Fibroblast of lung (primary cell): Measurements from ENCODE around the gene CD1B. TPM values are rescaled to one million over a fixed set of nuclear protein-coding genes. Genes with fewer than 3 reads are reported as not detected.

ENCODE experiments used
- DNase-seq, 2 donors: peaks; one replicate each; pipeline versions ENCODE4 v3.0.0 to v3.0.0-alpha.2; 2010; ENCODE audit warnings: low read depth in 2 of 2
- H2AFZ ChIP-seq: 2 replicates; pipeline ENCODE4 v1.5.1; 2012; ENCODE audit warnings: low read length, control low read depth, inconsistent platforms
- H3K27ac ChIP-seq: 2 replicates; pipeline ENCODE4 v1.5.1; 2011; ENCODE audit warnings: low read length, control low read depth; ENCODE audit not compliant: insufficient read depth
- H3K27me3 ChIP-seq: 2 replicates; pipeline ENCODE4 v1.5.1; 2011; ENCODE audit warnings: mild to moderate bottlenecking, low read length; ENCODE audit not compliant: control insufficient read depth, insufficient read depth
- H3K36me3 ChIP-seq: 2 replicates; pipeline ENCODE4 v1.5.1; 2011; ENCODE audit warnings: low read length; ENCODE audit not compliant: control insufficient read depth, insufficient read depth
- H3K4me1 ChIP-seq: 2 replicates; pipeline ENCODE4 v1.5.1; 2011; ENCODE audit warnings: low read length; ENCODE audit not compliant: control insufficient read depth, insufficient read depth; ENCODE audit errors: extremely low read depth
- H3K4me2 ChIP-seq: 2 replicates; pipeline ENCODE4 v1.5.1; 2011; ENCODE audit warnings: low read length, control low read depth; ENCODE audit not compliant: insufficient read depth; ENCODE audit errors: extremely low read depth
- H3K4me3 ChIP-seq, 4 experiments: fragments of 200-600 bp in 1 of 4; sonication (generic) in 1 of 4; replicated peaks in 1 of 4; 2 replicates each; pipeline ENCODE4 v1.5.1; 2011 to 2016; ENCODE audit warnings: low read length in 4 of 4, low read depth in 3 of 4, mild to moderate bottlenecking in 3 of 4, control low read depth in 2 of 4, inconsistent platforms in 1 of 4, mixed read lengths in 1 of 4; ENCODE audit not compliant: insufficient read depth in 1 of 4; ENCODE audit errors: control extremely low read depth in 1 of 4
- H3K79me2 ChIP-seq: 2 replicates; pipeline ENCODE4 v1.5.1; 2012; ENCODE audit warnings: mild to moderate bottlenecking, low read length, inconsistent platforms; ENCODE audit not compliant: control insufficient read depth, insufficient read depth
- H3K9ac ChIP-seq: 2 replicates; pipeline ENCODE4 v1.5.1; 2011; ENCODE audit warnings: mild to moderate bottlenecking, low read length, control low read depth; ENCODE audit not compliant: insufficient read depth
- H3K9me3 ChIP-seq: 2 replicates; pipeline ENCODE4 v1.5.1; 2012; ENCODE audit warnings: low read depth, low read length; ENCODE audit not compliant: control insufficient read depth, insufficient read depth
- H4K20me1 ChIP-seq: 2 replicates; pipeline ENCODE4 v1.5.1; 2011; ENCODE audit warnings: low read length; ENCODE audit not compliant: control insufficient read depth, insufficient read depth; ENCODE audit errors: extremely low read depth
- EZH2 ChIP-seq: IDR thresholded peaks from 2 replicates; pipeline ENCODE4 v1.5.1; 2012; ENCODE audit warnings: low read length, control low read depth, mild to moderate bottlenecking; ENCODE audit errors: missing control alignments
- polyA plus RNA-seq, 2 donors: library from polyadenylated mRNA; depleted of rRNA in 1 of 2; stranded (reverse) in 1 of 2; unstranded in 1 of 2; fragments of >200 nt; gene quantifications; 2 replicates each; pipeline ENCODE4 v1.2.1, GENCODE V29; 2011 to 2012; ENCODE audit warnings: missing spikeins in 1 of 2
- total RNA-seq: library from RNA; depleted of rRNA; stranded (reverse); fragments of >200 nt; gene quantifications from 2 replicates; pipeline ENCODE4 v1.2.1, GENCODE V29; 2014
- TF ChIP-seq, protein P1 (sequence below), 2 donors: IDR thresholded peaks in 1 of 2; conservative IDR thresholded peaks in 1 of 2; 1 replicate in 1 of 2; 2 replicates in 1 of 2; pipeline ENCODE4 v1.5.1; 2011 to 2012; ENCODE audit warnings: low read length in 2 of 2, control low read depth in 1 of 2, inconsistent platforms in 1 of 2, low read depth in 1 of 2, mild to moderate bottlenecking in 1 of 2

CD1B gene
- total and polyA plus RNA-seq, 2 donors (not counting 1 experiment from before 2014, with no cell fraction given) = not detected

GRCh38 chr1:158327481-158327880 lies 3.9 kb downstream of the CD1B start:
- Histone ChIP-seq H3K9ac (no peak overlapping the region), H3K79me2 (no peaks in the 10 kb centered on the region), H3K36me3 (no peaks in the 10 kb centered on the region), H3K27me3 (no peaks in the 10 kb centered on the region), H3K4me3 (no peak overlapping the region), H3K4me2 (no peak overlapping the region), H3K9me3 (no peaks in the 10 kb centered on the region), H3K27ac (no peak overlapping the region), H3K4me1 (no peaks in the 10 kb centered on the region), H2AFZ (no peak overlapping the region), H4K20me1 (no peaks in the 10 kb centered on the region)
- no peak for TF ChIP-seq EZH2
- TF ChIP-seq, protein P1, sequence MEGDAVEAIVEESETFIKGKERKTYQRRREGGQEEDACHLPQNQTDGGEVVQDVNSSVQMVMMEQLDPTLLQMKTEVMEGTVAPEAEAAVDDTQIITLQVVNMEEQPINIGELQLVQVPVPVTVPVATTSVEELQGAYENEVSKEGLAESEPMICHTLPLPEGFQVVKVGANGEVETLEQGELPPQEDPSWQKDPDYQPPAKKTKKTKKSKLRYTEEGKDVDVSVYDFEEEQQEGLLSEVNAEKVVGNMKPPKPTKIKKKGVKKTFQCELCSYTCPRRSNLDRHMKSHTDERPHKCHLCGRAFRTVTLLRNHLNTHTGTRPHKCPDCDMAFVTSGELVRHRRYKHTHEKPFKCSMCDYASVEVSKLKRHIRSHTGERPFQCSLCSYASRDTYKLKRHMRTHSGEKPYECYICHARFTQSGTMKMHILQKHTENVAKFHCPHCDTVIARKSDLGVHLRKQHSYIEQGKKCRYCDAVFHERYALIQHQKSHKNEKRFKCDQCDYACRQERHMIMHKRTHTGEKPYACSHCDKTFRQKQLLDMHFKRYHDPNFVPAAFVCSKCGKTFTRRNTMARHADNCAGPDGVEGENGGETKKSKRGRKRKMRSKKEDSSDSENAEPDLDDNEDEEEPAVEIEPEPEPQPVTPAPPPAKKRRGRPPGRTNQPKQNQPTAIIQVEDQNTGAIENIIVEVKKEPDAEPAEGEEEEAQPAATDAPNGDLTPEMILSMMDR (conservative IDR thresholded peaks at IDR 0.05 in 1 of 2, IDR thresholded peaks at IDR 0.05 in 1 of 2; ENCODE audit: low read depth in 1 of 2, low read length in 2 of 2) = no peak
- DNase-seq = no peak

GRCh38 chr1:158324395-158324794 lies 6.9 kb downstream of the CD1B start:
- H2AFZ ChIP-seq = no peak overlapping the region
- no peaks in the 10 kb centered on the region for H4K20me1 ChIP-seq
- TF ChIP-seq, protein P1 (conservative IDR thresholded peaks at IDR 0.05 in 1 of 2, IDR thresholded peaks at IDR 0.05 in 1 of 2; ENCODE audit: low read depth in 1 of 2, low read length in 2 of 2) = no peak
- no peak for TF ChIP-seq EZH2
- no peak overlapping the region for H3K9ac ChIP-seq
- no peak overlapping the region for H3K27ac ChIP-seq
- no peaks in the 10 kb centered on the region for H3K36me3 ChIP-seq
- DNase-seq = no peak
- no peak overlapping the region for H3K4me2 ChIP-seq
- no peaks in the 10 kb centered on the region for H3K79me2 ChIP-seq
- H3K27me3 ChIP-seq = no peaks in the 10 kb centered on the region
- no peaks in the 10 kb centered on the region for H3K9me3 ChIP-seq
- H3K4me3 ChIP-seq = no peak overlapping the region
- no peaks in the 10 kb centered on the region for H3K4me1 ChIP-seq

DNA sequence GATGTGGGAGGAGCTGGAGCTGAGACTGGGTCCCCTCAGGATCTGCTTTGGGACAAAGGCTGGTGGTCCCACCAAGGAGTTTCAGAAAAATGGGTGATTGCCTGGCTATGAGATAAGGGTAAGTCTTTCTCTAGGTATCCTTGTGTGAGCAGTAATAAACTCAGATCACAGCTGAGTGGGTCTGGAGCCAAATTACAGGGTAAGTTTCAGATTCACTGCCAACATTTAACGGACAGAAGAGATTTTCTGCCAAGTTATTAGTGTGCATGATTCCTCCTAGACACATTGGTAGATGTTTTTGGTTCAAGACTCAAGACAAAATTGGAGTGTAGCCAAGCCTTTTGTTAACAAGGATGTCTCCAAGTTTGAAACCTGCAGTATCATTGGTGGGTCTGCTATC lies 7.5 kb downstream of the CD1B start:
- no peaks in the 10 kb centered on the region for H3K9me3 ChIP-seq
- H3K36me3 ChIP-seq = no peaks in the 10 kb centered on the region
- no peaks in the 10 kb centered on the region for H3K4me1 ChIP-seq
- DNase-seq = no peak
- H3K9ac ChIP-seq = no peak overlapping the region
- no peaks in the 10 kb centered on the region for H3K27me3 ChIP-seq
- no peak overlapping the region for H3K27ac ChIP-seq
- no peaks in the 10 kb centered on the region for H4K20me1 ChIP-seq
- no peak overlapping the region for H3K4me2 ChIP-seq
- no peak overlapping the region for H3K4me3 ChIP-seq
- H3K79me2 ChIP-seq = no peaks in the 10 kb centered on the region
- H2AFZ ChIP-seq = no peak overlapping the region
- no peak for TF ChIP-seq EZH2
- TF ChIP-seq, protein P1 (conservative IDR thresholded peaks at IDR 0.05 in 1 of 2, IDR thresholded peaks at IDR 0.05 in 1 of 2; ENCODE audit: low read depth in 1 of 2, low read length in 2 of 2) = no peak
